Stimulated activated CD8-positive, alpha-beta memory T cell treated with anti-CD3 and anti-CD28 coated beads, Interleukin-4, amount 100 ng/mL, for 24 hours (primary cell): ENCODE measurements around the gene DCAF4.
"Not testable (repeated sequence)": the region's sequence is repeated elsewhere in the genome, so short reads cannot be mapped to it uniquely, and the experiment has no call there.

Experiments used
- DNase-seq: peaks from one replicate; pipeline ENCODE4 v3.0.0-alpha.2; 2020; ENCODE audit warnings: low read depth

The DCAF4 gene

DNA sequence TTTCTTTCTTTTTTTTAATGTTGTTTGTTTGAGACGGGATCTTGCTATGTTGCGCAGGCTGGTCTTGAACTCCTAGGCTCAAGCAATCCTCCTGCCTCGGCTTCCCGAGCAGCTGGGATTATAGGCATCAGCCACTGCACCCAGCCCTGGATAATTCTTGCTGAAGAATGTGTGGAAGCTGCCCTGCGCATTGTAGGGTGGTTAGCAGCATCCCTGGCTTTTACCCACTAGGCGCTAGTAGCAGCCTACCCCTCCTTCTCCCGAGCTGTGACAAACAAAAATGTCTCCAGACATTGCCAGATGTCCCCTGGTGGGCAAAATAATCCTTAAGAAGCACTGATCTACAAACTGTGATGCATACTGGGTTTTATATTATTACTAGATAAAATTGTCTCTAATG, 6.6 kb downstream of the DCAF4 start:
- no peak for DNase-seq

GRCh38 chr14:72939630-72940029, 13.4 kb downstream of the DCAF4 start:
- DNase-seq: no peak

DNA sequence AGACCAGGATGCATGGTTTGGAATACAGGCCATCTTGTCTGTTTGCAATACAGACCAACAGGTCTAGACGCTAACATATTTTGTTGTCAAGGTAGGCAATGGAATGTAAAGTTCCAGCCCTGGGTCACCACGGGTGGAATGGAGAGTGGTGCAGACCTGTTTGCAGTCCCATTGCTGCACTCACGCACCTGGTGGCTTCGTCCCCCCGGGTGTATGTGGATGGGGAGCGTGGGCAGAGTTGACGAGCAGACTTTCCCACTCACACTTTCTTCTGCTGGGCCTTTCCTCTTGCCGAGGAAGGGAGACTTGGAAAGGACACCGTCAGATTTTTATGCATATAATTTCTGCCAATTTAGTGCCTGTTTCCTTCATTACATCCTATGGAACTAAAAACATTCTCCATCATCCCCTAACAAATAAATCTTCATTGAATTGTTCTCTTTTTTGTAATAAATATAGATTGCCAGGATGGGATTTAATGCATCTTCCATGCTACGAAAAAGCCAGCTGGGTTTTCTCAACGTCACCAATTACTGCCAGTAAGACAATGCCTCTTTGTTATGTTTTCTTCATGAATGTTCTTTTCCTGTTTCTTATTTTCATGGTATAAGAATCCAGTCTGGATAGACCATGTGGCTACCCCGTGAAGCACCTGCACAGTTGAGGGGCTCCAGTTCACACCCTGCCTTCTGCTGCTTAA, 15.2 kb downstream of the DCAF4 start:
- no peak for DNase-seq

- DNase-seq: no peak
Measured at GRCh38 chr14:72942934-72943333, 16.7 kb downstream of the DCAF4 start.

DNA sequence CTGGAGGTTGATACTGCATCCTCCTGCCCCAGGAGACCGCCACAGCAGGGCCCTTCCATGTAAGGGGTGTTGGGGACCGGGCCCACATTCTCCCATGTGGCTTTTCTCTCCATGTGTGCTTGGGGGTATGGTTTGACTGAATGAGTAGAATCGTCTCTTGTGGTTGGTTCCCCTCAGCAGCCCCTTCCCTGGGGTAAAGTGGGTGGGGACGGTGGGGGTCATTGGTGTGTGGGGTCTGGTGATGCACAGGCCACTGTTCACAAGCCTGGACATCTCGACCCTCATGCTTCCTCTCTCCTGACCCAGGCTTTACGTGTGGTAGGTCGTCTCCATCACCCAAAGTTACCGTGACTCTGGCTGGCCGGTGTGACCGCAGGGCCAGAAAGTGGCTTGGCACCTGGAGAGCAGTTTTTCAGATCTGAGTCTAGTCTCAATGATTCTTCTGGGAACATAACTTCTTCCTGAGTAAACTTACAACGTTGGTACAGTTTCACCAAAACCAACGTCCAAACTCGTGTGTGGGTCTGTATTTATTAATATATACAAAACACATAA, 17.7 kb downstream of the DCAF4 start:
- DNase-seq: no peak

- DNase-seq: no peak
Measured at GRCh38 chr14:72945356-72946027, 19.2 kb downstream of the DCAF4 start.

GRCh38 chr14:72946491-72946890, 20.2 kb downstream of the DCAF4 start:
- DNase-seq: no peak

GRCh38 chr14:72947366-72948160, 21.3 kb downstream of the DCAF4 start:
- no peak for DNase-seq

DNA sequence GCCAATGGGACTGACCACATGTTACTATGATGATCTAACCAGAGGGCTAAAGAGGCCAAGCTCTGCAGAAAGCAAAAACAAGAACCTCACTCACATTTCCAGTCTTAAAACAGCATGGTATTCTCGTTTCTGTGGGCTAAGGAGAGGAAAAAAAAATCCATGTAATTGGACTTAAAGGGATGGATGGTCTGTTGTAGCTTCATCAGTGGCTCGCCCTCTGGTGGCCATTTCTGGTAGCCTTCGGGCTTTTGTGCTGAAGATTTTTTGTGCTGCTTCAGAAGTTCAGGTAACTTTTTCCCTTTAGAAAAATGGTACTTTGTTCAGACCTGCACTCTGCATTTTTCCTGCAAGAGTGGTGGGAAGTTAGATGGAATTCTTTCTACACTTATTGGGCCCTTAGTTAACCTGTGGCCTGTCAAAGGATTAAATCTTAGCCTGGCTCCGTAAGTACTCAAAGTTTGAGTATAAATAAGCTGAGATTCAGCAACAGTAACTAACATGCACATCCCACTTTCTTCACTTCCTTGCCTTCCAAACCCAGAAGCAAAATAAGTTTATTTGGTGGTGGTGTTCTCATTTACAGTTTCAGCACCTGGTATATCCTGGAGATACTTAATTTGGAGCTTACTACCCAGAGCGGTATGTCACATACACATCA, 22.3 kb downstream of the DCAF4 start:
- DNase-seq: peak; percentile 50

GRCh38 chr14:72952171-72952570, 25.9 kb downstream of the DCAF4 start:
- DNase-seq: no peak

GRCh38 chr14:72956741-72957140, 30.5 kb downstream of the DCAF4 start:
- not testable (repeated sequence) for DNase-seq

GRCh38 chr14:72957213-72957612, 30.9 kb downstream of the DCAF4 start:
- no peak for DNase-seq

DNA sequence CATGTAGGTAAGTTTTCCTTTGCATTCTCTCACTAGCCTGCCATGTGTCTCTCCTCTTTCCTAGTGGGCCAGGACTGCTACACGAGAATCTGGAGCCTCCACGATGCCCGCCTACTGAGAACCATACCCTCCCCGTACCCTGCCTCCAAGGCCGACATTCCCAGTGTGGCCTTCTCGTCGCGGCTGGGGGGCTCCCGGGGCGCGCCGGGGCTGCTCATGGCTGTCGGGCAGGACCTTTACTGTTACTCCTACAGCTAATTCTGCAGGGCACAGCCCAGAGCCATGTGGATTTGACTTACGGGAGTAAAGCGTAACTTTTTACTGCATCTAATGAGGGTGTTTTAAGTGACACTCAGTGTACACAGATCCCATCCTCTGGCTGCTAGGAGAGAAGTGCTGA, 32.3 kb downstream of the DCAF4 start:
- DNase-seq: no peak

- not testable (repeated sequence) for DNase-seq
Measured at GRCh38 chr14:72961016-72961415, 34.8 kb downstream of the DCAF4 start.

DNA sequence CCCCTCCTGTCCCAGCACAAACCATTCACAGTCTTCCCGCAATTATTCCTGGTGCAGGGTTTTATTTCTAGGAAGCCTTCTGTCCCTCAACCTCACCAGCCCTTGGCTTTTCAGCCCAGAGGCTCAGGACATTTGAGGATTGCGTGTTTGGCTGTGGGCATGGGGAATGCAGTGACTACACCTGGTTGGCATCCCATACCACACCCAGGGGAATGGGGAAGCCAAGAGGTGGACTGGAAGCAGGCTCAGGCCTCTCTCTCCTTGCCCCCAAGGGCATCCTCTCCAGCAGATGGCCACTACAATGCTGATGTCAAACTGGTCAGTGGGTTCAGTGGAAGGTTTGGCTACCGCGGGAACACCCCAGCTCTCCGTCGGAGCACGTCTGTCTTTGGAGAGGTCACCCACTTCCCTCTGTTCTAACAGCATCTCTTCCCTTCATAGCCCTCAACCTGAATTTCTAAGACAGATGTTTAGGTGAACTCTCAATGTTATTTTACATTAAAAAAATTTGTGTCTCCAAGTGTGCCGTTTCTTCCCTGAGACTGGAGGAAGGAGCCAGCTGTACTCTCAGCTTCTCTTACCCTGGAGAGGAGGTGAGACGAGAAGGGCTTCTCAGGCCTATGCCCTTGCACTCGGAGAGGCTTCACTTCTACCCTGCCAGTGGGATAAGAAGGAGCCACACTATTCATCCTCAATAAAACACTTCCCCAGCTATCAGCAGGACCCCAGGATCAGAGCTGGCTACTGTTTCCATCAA, 35.5 kb downstream of the DCAF4 start:
- no peak for DNase-seq

DNA sequence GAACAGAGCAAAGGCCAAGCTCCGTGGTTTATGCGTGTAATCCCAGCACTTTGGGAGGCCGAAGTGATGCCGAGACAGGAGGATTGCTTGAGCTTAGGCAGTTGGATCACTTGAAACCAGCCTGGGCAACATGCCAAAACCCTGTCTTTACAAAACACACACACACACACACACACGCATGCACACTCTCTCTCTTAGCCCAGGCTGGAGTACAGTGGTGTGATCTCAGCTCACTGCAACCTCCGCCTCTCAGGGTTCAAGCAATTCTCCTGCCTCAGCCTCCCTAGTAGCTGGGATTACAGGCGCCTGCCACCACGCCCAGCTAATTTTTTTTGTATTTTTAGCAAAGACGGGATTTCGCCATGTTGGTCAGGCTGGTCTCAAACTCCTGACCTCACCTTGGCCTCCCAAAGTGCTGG, 36.1 kb downstream of the DCAF4 start:
- not testable (repeated sequence) for DNase-seq

- no peak for DNase-seq
Measured at GRCh38 chr14:72962829-72963312, 36.6 kb downstream of the DCAF4 start.

GRCh38 chr14:72965249-72965648, 39.0 kb downstream of the DCAF4 start:
- DNase-seq: no peak

DNA sequence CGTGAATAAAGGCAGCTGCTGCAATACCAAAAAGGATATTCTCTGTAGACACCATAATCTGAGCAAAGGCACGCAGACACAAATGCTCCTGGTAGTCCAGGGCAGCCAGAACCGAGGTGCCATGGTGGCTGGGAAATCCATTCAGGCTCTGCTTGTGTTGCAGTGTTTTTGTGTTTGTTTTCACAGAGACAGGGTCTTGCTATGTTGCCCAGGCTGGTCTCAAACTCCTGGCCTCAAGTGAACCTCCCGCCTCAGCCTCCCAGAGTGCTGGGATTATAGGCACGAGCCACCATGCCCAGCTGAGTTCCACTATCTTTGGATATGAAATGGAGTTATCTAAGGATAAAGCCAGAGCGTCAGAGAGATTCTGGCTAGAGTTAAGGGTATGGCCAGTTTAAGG, 39.8 kb downstream of the DCAF4 start:
- DNase-seq: no peak

- no peak for DNase-seq
Measured at GRCh38 chr14:72968316-72968715, 42.1 kb downstream of the DCAF4 start.

GRCh38 chr14:72970058-72970630, 43.9 kb downstream of the DCAF4 start:
- no peak for DNase-seq
